Measurements from ENCODE around the gene ICAM4. TPM values are rescaled to one million over a fixed set of nuclear protein-coding genes. Genes with fewer than 3 reads are reported as not detected.
"Not testable (repeated sequence)": the region's sequence is repeated elsewhere in the genome, so short reads cannot be mapped to it uniquely, and the experiment has no call there.

ICAM4 gene
- total RNA-seq, 2 donors from 2014 or later = 0.26 TPM; not detected in 1

GRCh38 chr19:10333758-10334587, 47.2 kb downstream of the ICAM4 start:
- H3K4me1 ChIP-seq = peaks cover 29% of the 10 kb centered on the region
- H3K27me3 ChIP-seq = no peaks in the 10 kb centered on the region
- peak overlapping the region; percentile 65 to 91 (median 86) for H3K27ac ChIP-seq
- no peak for TF ChIP-seq POLR2A (IDR thresholded peaks at IDR 0.05)
- TF ChIP-seq CTCF (IDR thresholded peaks at IDR 0.05) = peak in 2 of 7 experiments; percentile 6 to 12
- peak; percentile 5 for ATAC-seq
- 7 to 11% methylated on average over 11 to 43 of the region's 44 CpGs for WGBS, 2 donors
- DNase-seq = peak in 2 of 4 donors; percentile 26 to 29
- H3K36me3 ChIP-seq (replicated peaks in 1 of 2; ENCODE audit: insufficient read depth in 1 of 2, low read depth in 2 of 2) = peaks cover 0 to 15% of the 10 kb centered on the region in 2 donors
- peak overlapping the region; percentile 30 to 35 for H3K4me3 ChIP-seq
- intact Hi-C loops (cut with DNase I) = no loop called here
- no peaks in the 10 kb centered on the region for H3K9me3 ChIP-seq

- intact Hi-C loops (cut with DNase I) = no loop called here
- H3K9me3 ChIP-seq = no peaks in the 10 kb centered on the region
- TF ChIP-seq POLR2A (IDR thresholded peaks at IDR 0.05) (peak; percentile 50 to 84 (median 81)), CTCF (IDR thresholded peaks at IDR 0.05) (peak in 2 of 7 experiments; percentile 1 to 15)
- H3K4me3 ChIP-seq = peak overlapping the region; percentile 30 to 35
- ATAC-seq (peak; percentile 84), DNase-seq (peak; percentile 98)
- peaks cover 0 to 8% of the 10 kb centered on the region in 2 donors for H3K36me3 ChIP-seq (replicated peaks in 1 of 2; ENCODE audit: insufficient read depth in 1 of 2, low read depth in 2 of 2)
- 12 to 32% methylated on average over 17 to 59 of the region's 59 CpGs for WGBS, 2 donors
- peak overlapping the region; percentile 65 to 91 (median 86) for H3K27ac ChIP-seq
- no peaks in the 10 kb centered on the region for H3K27me3 ChIP-seq
- H3K4me1 ChIP-seq = peaks cover 29% of the 10 kb centered on the region
Measured at GRCh38 chr19:10334588-10335351, 48.0 kb downstream of the ICAM4 start.

- Histone ChIP-seq H3K27ac (peak overlapping the region in 3 of 4 donors; percentile 65 to 91 (median 90)), H3K36me3 (replicated peaks in 1 of 2; ENCODE audit: insufficient read depth in 1 of 2, low read depth in 2 of 2) (peaks cover 0 to under 1% of the 10 kb centered on the region in 2 donors), H3K9me3 (no peaks in the 10 kb centered on the region), H3K4me1 (peaks cover 29% of the 10 kb centered on the region), H3K27me3 (no peaks in the 10 kb centered on the region), H3K4me3 (no peak overlapping the region)
- no peak for ATAC-seq
- TF ChIP-seq CTCF (IDR thresholded peaks at IDR 0.05) (no peak), POLR2A (IDR thresholded peaks at IDR 0.05) (no peak)
- WGBS, 2 donors = 51 to 70% methylated on average over 6 to 24 of the region's 26 CpGs
- intact Hi-C loops (cut with DNase I) = no loop called here
- DNase-seq = no peak
Measured at GRCh38 chr19:10335352-10335985, 48.7 kb downstream of the ICAM4 start.

GRCh38 chr19:10336725-10337124, 50.0 kb downstream of the ICAM4 start:
- H3K4me3 ChIP-seq; ATAC-seq; H3K27ac ChIP-seq; H3K27me3 ChIP-seq; DNase-seq; H3K36me3 ChIP-seq (replicated peaks in 1 of 2; ENCODE audit: insufficient read depth in 1 of 2, low read depth in 2 of 2); intact Hi-C loops (cut with DNase I); H3K9me3 ChIP-seq: not testable (repeated sequence)
- 87 to 92% methylated on average over 8 to 9 of the region's 9 CpGs for WGBS, 2 donors
- peaks cover 27% of the 10 kb centered on the region for H3K4me1 ChIP-seq

Small RNA genes within 50 kb of the gene (small RNA-seq; reads per million reads assigned to genes)
- not detected for gene AC011511.1
- gene AC011511.4 = not detected

Other genes starting within 250 kb of the ICAM4 start
- 10 to 100 TPM; 19.1 to 21.0 TPM for gene SHFL, start 200.6 kb upstream of the ICAM4 start, total RNA-seq
- not detected for gene ANGPTL6, start 184.3 kb upstream of the ICAM4 start, total RNA-seq
- 10 to 100 TPM; 11.5 to 14.0 TPM for gene PPAN, start 180.6 kb upstream of the ICAM4 start, total RNA-seq
- 1 to 10 TPM; 2.9 to 3.6 TPM for gene P2RY11, start 175.3 kb upstream of the ICAM4 start, total RNA-seq
- 100 to 1,000 TPM; 192 to 209 TPM for gene EIF3G, start 167.1 kb upstream of the ICAM4 start, total RNA-seq
- gene DNMT1, start 92.0 kb upstream of the ICAM4 start, total RNA-seq = 10 to 100 TPM; 17.9 to 36.6 TPM
- 1 to 10 TPM; 2.6 to 3.6 TPM for gene S1PR2, start 55.6 kb upstream of the ICAM4 start, total RNA-seq
- gene MRPL4, start 34.7 kb upstream of the ICAM4 start, total RNA-seq = 10 to 100 TPM; 17.9 to 18.1 TPM
- 10 to 100 TPM in 1 of 2 donors, 1 to 10 TPM in 1; 7.3 to 68.9 TPM for gene ICAM1, start 15.8 kb upstream of the ICAM4 start, total RNA-seq
- under 1 TPM in 1 of 2 donors, not detected in 1; 0.33 TPM for gene ICAM5, start 3.0 kb downstream of the ICAM4 start, total RNA-seq
- 1 to 10 TPM; 2.3 to 4.6 TPM for gene ZGLP1, start 22.9 kb downstream of the ICAM4 start, total RNA-seq
- gene FDX2, start 29.1 kb downstream of the ICAM4 start, total RNA-seq = 10 to 100 TPM; 11.2 to 16.8 TPM
- 10 to 100 TPM in 1 of 2 donors, 1 to 10 TPM in 1; 9.9 to 30.7 TPM for gene RAVER1, start 46.6 kb downstream of the ICAM4 start, total RNA-seq
- gene ICAM3, start 52.7 kb downstream of the ICAM4 start, total RNA-seq = 1 to 10 TPM; 2.1 to 5.9 TPM
- 100 to 1,000 TPM in 1 of 2 donors, 10 to 100 TPM in 1; 72.4 to 168 TPM for gene TYK2, start 93.6 kb downstream of the ICAM4 start, total RNA-seq
- 100 to 1,000 TPM in 1 of 2 donors, 10 to 100 TPM in 1; 89.7 to 122 TPM for gene CDC37, start 116.6 kb downstream of the ICAM4 start, total RNA-seq
- gene PDE4A, start 133.6 kb downstream of the ICAM4 start, total RNA-seq = 10 to 100 TPM in 1 of 2 donors, 1 to 10 TPM in 1; 8.8 to 17.1 TPM
- gene KEAP1, start 216.4 kb downstream of the ICAM4 start, total RNA-seq = 10 to 100 TPM; 30.9 to 37.6 TPM
- 1 to 10 TPM; 1.0 to 1.6 TPM for gene S1PR5, start 230.5 kb downstream of the ICAM4 start, total RNA-seq